ENCODE results near the gene CFAP100. TPM values are rescaled to one million over a fixed set of nuclear protein-coding genes. Genes with fewer than 3 reads are reported as not detected.

The CFAP100 gene
- total RNA-seq, 4 donors from 2014 or later, result not detected

DNA sequence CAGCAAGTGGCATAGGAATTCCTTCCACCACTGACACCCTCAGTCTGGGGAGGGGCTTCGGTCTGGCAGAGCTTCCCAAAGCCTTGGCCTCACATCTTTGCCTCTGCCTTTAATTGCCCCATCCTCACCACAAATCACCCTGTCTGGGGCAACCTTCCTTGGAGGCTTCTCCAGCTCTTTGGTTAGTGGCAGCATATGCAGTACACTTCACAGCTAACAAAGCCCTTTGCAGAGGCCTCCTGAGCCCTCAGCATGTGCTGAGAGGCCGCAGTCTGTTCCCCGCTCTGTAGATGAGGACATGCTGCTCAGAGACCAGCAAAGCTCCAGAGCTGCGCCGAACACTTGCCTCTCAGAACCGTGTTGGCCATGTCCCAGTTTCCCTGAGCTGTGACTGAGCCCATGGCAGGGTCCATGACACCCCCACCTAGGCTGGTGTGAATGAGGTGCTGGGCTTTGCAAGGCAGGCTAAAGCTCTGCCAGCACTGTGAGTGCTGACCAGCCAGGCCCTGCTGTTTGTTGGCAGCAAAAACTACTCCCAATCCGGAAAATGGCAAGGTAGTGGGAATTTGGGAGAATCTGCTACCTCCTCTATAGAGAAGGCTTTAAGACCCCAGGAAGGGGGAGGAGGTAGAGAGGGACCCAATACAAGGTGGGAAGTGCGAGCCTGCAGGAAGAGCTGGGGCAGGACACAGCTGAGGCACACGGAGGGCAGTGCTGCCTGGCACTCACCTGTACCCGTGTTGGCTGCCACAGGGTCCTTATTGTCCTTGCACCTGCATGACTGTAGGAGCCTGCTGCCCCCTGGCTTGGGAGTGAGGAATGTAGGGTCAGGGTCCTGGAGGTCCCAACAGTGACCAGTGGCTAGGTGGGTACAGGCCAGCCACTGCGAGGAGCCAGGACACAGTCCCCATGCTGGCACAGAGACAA, 29.1 kb upstream of the CFAP100 start:
- intact Hi-C loops (cut with DNase I; ENCODE audit: low total_unique reads), result no loop called here
- DNase-seq (ENCODE audit: low spot score in 2 of 2), result peak in 1 of 2 donors; percentile 76
- TF ChIP-seq, protein P1, sequence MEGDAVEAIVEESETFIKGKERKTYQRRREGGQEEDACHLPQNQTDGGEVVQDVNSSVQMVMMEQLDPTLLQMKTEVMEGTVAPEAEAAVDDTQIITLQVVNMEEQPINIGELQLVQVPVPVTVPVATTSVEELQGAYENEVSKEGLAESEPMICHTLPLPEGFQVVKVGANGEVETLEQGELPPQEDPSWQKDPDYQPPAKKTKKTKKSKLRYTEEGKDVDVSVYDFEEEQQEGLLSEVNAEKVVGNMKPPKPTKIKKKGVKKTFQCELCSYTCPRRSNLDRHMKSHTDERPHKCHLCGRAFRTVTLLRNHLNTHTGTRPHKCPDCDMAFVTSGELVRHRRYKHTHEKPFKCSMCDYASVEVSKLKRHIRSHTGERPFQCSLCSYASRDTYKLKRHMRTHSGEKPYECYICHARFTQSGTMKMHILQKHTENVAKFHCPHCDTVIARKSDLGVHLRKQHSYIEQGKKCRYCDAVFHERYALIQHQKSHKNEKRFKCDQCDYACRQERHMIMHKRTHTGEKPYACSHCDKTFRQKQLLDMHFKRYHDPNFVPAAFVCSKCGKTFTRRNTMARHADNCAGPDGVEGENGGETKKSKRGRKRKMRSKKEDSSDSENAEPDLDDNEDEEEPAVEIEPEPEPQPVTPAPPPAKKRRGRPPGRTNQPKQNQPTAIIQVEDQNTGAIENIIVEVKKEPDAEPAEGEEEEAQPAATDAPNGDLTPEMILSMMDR (IDR thresholded peaks at IDR 0.05), result no peak
- no peak for TF ChIP-seq POLR2A (IDR thresholded peaks at IDR 0.05)
- 81 to 87% methylated on average over 10 to 11 of the region's 11 CpGs for whole genome bisulfite sequencing, 2 donors
- H3K4me3 ChIP-seq (ENCODE audit: low read depth, poor library complexity, severe bottlenecking), result no peak overlapping the region

DNA sequence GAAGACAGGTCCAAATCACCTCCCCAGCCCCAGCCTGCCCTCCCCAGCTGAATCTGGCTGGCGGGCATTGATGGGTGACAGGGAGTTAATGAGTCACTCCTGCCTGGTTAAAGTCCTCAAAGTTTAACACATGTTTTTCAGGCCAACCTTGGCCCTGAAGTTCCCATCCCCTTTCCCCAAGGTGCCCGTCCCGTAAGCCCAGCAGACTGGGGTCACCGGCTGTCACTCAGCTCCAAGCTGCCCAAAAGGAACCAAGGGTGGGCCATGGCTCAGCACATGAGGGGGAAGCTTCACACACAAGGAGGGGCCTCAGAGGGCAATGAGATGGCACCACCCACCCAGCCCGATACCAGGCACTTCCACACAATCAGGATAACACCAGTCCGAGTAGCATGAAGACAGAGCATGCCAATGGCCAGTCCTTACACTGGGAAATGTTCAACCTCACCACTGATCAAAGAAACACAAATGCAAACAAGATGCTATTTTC, 27.3 kb upstream of the CFAP100 start:
- H3K4me3 ChIP-seq (ENCODE audit: low read depth, poor library complexity, severe bottlenecking), result no peak overlapping the region
- 96 to 99% methylated on average over 6 of the region's 6 CpGs for WGBS, 2 donors
- peak in 1 of 2 donors; percentile 68 for DNase-seq (ENCODE audit: low spot score in 2 of 2)
- TF ChIP-seq, protein P1 (IDR thresholded peaks at IDR 0.05), result no peak
- TF ChIP-seq POLR2A (IDR thresholded peaks at IDR 0.05), result no peak
- intact Hi-C loops (cut with DNase I; ENCODE audit: low total_unique reads), result no loop called here

DNA sequence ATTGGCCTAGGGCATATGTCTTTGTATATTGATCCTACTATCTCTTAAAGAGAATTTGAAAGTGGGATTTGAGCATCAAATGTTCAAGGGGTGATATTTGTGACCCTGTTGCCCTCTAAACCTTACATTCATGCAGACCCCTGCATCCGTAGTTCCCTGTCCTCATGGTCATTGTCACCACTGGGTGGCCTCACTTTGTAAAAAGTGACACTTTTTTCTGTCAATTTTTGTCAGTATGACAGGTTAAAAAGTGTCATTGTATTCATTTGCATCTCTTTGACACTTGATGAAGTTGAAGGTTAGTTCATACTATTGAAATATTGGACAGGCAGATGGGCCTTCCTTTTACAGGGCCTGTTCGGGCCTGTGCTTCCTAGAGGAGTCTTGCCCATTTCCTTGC, 25.2 kb upstream of the CFAP100 start:
- H3K4me3 ChIP-seq (ENCODE audit: low read depth, poor library complexity, severe bottlenecking), result no peak overlapping the region
- intact Hi-C loops (cut with DNase I; ENCODE audit: low total_unique reads), result no loop called here
- WGBS, 2 donors, result 93 to 95% methylated on average over 2 of the region's 2 CpGs
- TF ChIP-seq POLR2A (IDR thresholded peaks at IDR 0.05), result no peak
- TF ChIP-seq, protein P1 (IDR thresholded peaks at IDR 0.05), result no peak
- no peak for DNase-seq (ENCODE audit: low spot score in 2 of 2)

DNA sequence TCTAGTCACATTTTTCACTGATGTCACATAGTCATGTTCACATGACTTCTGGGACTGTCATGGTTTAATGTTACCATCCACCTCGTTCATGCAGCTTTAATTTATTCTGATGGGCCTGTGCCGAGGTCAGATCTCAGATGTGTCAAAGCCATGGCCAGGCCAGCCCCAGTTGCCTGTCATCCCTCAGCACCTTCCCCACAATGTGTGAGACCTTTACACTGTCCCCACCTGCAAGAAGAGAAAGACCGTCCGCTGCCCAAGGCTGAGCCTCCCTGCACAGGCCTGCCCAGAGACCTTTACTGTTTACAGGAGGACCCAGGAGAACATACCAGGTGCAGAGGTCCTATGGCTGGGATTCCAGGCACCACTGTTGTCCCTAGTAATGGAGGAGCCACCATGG, 24.7 kb upstream of the CFAP100 start:
- no peak for TF ChIP-seq POLR2A (IDR thresholded peaks at IDR 0.05)
- TF ChIP-seq, protein P1 (IDR thresholded peaks at IDR 0.05), result no peak
- peak in 1 of 2 donors; percentile 68 for DNase-seq (ENCODE audit: low spot score in 2 of 2)
- no peak overlapping the region for H3K4me3 ChIP-seq (ENCODE audit: low read depth, poor library complexity, severe bottlenecking)
- intact Hi-C loops (cut with DNase I; ENCODE audit: low total_unique reads), result no loop called here
- WGBS, 2 donors, result 62 to 78% methylated on average over 4 of the region's 4 CpGs

DNA sequence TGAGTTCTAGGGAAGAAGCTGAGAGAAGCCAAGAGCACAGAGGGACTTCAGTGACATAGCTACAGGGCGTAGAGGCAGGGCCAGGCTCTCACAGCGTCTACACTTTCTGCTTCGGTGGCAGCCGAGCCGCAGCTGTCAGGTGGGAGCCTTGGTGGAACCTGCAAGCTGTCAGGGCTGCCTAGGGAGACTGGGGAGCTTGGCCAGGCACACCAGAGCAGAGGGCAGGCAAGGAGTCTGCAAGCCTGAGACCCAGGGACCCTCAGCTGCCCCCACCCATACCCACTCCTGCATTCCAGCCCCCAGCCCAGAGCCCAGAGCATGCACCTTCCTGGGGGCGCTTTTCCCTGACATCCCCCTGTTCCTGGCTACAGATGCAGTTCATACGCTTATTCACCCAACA, 24.1 kb upstream of the CFAP100 start:
- TF ChIP-seq POLR2A (IDR thresholded peaks at IDR 0.05), result no peak
- TF ChIP-seq, protein P1 (IDR thresholded peaks at IDR 0.05), result no peak
- intact Hi-C loops (cut with DNase I; ENCODE audit: low total_unique reads), result no loop called here
- H3K4me3 ChIP-seq (ENCODE audit: low read depth, poor library complexity, severe bottlenecking), result no peak overlapping the region
- peak in 1 of 2 donors; percentile 65 for DNase-seq (ENCODE audit: low spot score in 2 of 2)
- 92 to 96% methylated on average over 7 of the region's 7 CpGs for WGBS, 2 donors
